KOPT-K1 (cell line): Measurements from ENCODE around the gene KSR1.

Experiments used
- H3K27ac ChIP-seq: fragments of 200-600 bp; sonication (generic); 2 replicates; pipeline ENCODE4 v1.5.1; 2016; ENCODE audit warnings: antibody characterized with exemption, mild to moderate bottlenecking, low read depth, low read length; ENCODE audit not compliant: poor library complexity, severe bottlenecking
- H3K36me3 ChIP-seq: fragments of 200-600 bp; sonication (generic); 2 replicates; pipeline ENCODE4 v1.5.1; 2017; ENCODE audit warnings: antibody characterized with exemption, mild to moderate bottlenecking, low read length, moderate library complexity; ENCODE audit not compliant: insufficient read depth
- H3K9me3 ChIP-seq: fragments of 200-600 bp; sonication (generic); 2 replicates; pipeline ENCODE4 v1.5.1; 2017; ENCODE audit warnings: antibody characterized with exemption, low read length, mild to moderate bottlenecking; ENCODE audit not compliant: insufficient read depth, poor library complexity, severe bottlenecking

KSR1 gene

DNA sequence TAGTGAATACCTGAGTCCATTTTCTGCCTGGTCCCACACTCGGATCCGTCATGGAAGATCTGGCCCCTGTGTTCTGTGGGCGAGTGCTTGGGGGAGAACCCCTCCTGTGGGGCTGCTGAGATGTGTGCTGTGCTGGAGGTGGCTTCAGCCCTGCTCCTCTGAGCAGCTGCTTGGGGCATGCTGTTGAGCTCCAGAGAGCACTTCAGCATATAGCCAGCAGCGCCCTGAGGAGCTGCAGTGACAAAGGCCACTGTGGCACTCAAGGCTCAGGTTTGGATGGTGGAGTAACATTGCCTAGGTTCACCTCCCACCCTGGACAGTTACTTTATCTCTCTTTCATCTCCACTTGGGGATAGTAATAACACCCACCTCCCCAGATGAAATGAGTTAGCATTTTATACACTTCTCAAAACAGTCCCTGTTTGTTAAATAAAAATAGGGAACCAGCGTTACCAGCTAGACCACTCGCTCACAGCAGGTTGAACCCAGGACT is 75.3 kb downstream of the KSR1 start:
- Histone ChIP-seq H3K27ac (no peak overlapping the region), H3K36me3 (no peaks in the 10 kb centered on the region), H3K9me3 (no peaks in the 10 kb centered on the region)

DNA sequence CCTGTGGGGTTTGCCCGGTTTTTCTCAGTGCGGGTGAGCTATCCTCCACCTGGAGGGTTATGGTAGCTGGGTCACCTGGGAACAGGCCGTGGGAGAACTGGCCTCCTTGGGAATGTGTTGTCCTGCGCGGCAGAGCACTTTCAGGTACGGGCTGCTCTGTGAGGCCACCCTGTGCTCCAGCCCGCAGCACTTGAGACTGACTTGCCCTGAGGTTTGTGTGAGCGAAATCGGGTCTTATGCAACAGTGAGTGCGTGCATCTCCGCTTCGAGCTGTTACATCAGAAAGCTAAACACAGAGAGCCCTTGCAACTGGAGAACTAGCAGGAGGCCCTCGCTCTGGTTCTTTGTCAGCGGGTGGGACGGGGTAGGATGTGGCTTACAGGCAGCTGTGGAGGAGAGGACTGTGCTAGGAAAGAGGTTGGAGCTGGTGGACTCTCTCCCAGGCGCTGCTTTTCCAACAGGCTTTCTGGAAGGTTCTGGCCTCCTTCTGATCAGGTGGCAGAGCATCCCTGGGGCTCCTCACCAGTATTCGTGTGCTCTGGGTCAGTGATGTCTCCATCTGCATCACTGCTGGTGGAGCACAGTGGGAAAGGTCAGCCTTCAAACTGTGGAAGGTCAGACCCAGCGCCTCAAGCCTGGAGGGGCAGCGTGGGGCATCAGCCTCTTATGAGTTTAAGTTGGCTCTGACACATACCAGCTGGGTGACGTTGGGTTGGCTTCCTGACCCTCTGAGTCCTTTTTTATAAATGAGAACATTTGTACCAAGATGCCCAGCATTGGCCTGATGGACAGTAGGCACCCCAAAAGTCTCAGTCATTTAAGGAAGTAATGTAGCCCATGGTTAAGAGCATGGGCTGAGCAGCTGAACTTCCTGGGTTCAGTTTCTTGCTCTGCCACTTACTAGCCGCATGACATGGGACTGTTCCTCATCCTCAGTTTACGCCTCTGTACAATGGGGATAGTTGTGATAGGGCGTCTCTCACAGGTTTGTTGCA is 76.3 kb downstream of the KSR1 start:
- Histone ChIP-seq H3K9me3 (no peaks in the 10 kb centered on the region), H3K36me3 (no peaks in the 10 kb centered on the region), H3K27ac (no peak overlapping the region)

DNA sequence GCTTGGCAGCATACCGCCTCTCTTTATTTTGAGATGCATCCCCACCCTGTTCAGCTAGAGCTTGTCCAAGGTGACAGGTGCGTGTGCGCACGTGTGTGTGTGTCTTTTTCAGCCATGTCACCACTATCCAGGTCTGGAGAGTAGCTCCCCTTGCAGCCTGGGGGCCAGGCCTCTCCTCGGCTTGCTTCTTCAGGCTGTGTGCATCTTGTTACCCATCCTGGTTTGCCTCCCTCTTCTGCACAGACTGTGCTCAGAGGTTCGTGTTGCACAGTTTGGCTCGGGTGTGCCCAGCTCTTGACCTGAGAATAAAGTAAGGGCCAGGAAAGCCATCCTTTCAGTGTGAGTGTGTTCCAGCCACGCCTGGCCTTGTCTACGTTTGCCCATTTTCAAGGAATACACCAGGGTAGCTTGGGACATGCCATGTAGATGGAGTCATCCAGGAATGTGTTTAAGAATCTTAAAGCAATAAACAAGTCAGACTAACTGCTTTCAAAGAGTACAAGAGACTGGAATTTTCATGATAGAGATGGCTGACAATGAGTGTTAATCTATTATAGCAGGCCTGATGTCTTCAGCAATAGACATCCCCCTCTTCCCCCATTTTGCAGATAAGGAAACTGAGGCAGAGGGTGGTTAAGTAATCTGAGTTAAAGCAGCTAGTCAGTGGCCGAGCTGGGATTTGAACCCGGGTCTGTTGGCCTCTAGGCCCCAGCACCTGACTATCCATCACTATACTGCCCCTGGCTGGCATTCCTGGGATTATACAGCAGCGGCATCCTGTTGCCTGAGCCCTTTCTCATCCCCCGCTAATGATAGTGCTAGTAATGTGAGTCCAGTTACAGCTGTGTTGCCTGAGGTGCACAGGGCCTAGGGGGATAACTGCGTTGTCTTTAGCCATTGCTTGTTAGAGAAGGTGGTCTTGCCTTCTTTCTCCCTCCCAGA is 77.9 kb downstream of the KSR1 start:
- H3K9me3 ChIP-seq = no peaks in the 10 kb centered on the region
- no peaks in the 10 kb centered on the region for H3K36me3 ChIP-seq
- H3K27ac ChIP-seq = no peak overlapping the region

DNA sequence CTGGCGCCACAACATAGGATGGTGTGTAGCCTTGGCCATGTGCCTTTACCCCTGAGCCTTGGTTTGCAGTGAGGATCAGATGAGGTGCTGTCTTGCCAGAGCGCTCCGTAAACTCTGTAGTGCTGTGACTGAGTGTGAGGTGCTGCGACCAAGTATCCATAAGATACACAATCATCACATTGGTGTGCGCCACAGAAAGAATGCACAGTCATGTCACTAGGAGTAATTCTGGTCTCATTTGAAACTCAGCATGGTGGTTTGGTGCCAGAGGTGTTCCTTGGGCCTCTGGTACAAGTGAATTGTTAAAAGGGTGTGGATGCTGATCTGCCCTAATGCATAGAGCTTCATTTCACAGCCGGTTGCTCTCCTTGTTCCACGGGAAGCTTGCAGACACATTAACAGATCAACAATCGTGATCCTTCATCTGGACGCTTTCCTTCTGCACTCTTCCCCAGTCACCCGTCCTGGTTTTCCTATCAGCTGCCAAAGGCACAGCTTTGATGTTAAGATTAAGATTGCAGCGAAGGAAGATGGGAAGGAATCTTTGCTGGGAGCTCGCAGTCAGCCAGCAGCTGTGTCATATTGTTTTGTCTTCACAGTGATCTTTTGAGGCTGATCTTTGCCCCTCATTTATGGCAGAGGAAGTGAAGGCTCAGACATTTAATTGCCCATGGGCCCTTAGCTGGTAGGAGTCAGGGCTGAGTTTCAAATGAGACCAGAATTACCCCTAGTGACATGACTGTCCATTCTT is 79.1 kb downstream of the KSR1 start:
- Histone ChIP-seq H3K36me3 (no peaks in the 10 kb centered on the region), H3K27ac (no peak overlapping the region), H3K9me3 (no peaks in the 10 kb centered on the region)

DNA sequence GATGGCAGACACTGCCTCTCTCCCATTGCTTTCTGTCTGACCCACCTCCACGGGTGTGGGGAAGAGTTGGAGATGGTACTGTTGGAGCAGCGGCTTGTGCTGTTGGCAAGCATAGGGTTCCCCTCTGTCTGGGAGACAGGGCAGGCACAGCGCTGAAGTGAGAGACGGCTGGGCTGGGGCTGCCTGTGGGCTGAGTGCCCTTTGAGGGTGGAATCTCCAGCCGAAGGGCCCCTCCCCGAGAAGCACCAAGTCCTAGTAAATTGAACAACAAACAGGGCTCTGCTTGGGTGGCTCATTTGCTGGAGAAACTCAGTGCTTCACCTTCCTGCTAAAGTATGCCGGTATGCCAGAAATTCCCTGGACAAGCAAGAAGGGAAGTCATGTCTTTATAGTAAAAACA is 79.7 kb downstream of the KSR1 start:
- H3K27ac ChIP-seq = no peak overlapping the region
- H3K9me3 ChIP-seq = no peaks in the 10 kb centered on the region
- H3K36me3 ChIP-seq = no peaks in the 10 kb centered on the region

DNA sequence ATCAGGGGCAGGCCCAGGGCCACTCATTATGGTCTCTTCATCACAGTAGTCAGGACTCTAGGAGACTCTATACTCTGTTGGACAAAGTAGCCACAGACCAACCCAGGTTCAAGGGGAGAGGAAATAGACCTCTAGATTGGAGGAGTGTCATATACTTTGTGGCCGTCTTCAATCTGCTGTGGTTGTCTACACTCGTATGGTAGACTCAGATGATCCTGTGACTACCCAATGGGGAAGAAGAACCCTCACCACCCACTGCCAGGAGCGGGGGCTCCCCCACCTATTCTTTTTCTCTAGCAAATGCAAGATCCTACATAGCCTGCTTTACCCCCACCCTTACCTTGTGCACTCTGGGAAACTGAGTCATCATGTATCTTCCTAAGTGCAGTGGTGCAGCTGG is 80.5 kb downstream of the KSR1 start:
- H3K9me3 ChIP-seq = no peaks in the 10 kb centered on the region
- no peak overlapping the region for H3K27ac ChIP-seq
- H3K36me3 ChIP-seq = no peaks in the 10 kb centered on the region

DNA sequence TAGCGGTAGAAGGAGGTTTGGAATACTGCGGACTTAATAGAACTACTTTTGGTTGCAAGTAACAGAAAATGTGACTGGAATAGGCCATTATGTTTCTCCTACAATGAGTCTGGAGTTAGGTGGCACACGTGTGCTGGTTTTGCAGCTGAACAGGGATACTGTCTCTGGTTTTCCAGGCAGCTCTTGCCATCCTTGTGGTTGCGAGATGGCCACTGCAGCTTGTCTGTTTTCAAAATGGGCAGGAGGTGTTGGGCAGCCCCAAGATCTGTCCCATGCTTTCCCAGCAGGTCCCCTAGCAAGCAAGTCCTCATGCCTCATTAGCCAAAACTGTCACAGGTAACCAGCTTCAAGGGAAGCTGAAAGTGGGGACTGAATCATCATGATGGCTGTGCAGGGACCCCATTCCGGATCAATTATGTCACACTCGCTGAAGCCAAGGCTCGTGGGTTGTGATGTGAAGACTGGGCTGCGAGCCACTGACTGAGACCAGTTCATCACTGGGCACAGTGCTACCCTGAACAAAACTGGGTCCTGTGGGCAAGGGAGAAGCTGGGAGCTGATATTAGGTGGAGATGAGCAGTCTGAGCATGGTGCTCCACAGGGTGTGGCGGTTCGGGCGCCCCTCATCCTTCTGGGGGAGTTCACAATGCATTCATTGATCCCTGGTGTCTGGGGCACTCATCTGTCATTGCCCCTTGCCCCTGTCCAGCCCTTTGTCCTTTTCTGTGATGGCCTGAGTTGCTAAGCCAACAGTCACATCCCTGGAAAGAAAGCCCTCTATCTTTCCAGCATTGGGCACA is 82.1 kb downstream of the KSR1 start:
- H3K36me3 ChIP-seq = no peaks in the 10 kb centered on the region
- H3K9me3 ChIP-seq = no peaks in the 10 kb centered on the region
- H3K27ac ChIP-seq = no peak overlapping the region

DNA sequence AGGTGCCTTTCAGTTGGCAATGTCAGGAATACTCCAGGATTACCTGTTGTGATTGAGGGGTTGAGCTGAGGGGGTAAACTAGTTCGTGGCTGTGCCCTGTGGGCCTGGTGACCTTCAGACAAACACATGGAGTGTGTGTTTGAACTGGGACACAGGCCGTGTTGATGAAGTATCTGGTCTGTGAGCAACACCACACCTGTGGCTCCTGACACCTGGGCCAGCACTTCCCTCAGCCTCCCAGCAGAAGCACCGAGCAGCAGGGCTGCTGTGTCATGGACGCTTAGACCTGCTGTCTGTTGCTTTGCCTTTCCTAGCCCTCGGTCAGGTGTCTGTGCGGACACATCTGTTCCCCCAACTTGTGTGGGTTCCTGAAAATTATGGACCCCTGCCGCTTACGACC is 82.9 kb downstream of the KSR1 start:
- no peak overlapping the region for H3K27ac ChIP-seq
- H3K9me3 ChIP-seq = no peaks in the 10 kb centered on the region
- no peaks in the 10 kb centered on the region for H3K36me3 ChIP-seq

DNA sequence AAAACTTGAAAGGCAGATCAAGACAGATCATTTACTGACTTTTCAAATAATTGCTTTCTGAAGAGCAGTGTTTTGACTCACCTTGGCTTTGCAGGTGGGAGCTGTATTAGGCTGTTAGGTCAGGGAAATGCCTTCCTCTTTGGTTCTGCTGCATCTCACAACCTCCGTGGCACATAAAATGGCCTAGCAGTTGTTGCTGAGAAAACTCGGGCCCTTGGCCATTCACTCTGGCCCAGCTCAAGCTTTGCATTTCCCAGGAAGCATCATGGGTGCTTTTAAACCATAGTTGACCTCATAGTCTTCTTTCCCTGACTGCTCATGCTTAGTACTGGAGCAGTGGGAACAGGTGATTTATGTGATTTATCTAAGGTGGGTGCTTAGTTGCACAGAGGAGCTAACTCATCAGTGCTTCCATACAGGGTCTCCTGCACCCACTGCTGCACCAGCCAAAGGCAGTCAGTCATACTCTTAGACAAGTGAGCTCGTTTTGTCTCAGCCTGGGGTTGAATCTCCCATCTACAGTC is 83.6 kb downstream of the KSR1 start:
- no peaks in the 10 kb centered on the region for H3K9me3 ChIP-seq
- H3K27ac ChIP-seq = no peak overlapping the region
- H3K36me3 ChIP-seq = no peaks in the 10 kb centered on the region

DNA sequence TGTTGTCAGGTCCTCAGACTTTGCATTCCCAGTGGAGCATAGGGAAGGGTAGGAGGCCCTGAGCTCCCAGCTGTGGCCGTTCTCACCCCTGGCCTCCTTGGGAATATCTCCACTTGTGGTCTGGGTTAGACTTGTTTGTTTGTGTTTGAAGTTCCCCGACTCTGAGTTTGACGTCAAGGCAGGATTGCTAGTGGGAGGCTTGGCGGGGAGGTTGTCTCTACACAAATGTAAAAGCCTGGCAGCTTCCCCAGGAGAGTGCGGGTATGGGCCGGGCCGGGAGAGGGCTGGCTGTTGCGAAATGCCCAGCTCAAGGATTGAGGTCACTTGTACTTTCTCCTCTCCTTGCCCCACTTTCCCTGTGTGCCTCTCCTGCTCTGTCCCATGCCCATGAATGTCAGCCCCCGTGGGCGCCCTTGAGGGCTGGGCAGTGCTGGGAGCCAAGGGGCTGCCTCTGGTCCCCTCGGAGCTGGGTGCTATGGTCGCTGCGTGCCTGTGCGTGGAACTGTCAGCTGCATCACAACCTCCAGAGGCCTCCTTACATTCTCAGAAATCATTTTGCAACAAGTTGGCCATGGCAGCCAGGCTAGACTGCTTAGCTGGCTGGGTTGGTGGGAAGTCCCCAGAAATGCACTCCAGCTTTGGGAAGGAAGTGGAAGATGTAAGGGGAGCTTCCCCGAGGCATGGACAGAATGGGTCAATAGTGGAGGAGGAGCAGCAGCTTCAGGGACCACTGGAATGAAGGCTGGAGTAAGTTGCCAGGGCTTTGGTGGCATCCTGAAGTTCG is 84.3 kb downstream of the KSR1 start:
- H3K27ac ChIP-seq = no peak overlapping the region
- H3K36me3 ChIP-seq = no peaks in the 10 kb centered on the region
- H3K9me3 ChIP-seq = no peaks in the 10 kb centered on the region

DNA sequence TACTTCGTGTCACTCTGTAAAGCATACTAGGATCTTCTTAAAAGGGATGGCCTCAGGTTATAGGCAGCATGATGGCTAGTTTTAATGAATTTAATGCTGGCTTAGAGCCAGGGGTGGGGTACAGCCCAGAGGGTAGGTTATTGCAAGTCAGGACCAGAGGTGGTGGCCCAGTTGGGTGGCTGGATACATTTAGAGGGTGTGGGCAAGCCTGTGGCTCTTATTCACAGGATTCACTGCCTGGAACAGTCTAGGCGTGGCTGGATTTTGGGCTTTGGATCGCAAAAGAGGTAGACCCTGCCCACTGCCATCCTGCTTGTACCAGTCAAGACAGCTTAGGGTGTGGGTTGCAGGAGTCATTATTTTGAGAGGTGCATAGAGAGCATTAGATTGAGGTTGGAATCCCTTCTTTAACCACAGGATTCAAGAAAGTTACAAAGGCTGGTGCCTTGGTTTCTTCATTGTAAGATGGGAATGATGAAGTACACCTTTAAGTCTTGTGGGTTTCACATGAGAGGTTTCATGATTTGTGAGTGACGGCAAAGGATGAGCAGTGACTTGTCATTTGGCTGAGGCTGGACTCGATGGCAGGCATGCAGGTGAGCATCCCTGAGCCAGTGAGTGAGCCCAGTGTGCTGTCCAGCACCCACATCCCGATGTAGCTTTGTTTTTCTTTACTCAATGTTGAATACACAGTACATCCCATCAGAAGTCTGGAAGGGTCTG is 85.2 kb downstream of the KSR1 start:
- Histone ChIP-seq H3K36me3 (no peaks in the 10 kb centered on the region), H3K9me3 (no peaks in the 10 kb centered on the region), H3K27ac (no peak overlapping the region)

DNA sequence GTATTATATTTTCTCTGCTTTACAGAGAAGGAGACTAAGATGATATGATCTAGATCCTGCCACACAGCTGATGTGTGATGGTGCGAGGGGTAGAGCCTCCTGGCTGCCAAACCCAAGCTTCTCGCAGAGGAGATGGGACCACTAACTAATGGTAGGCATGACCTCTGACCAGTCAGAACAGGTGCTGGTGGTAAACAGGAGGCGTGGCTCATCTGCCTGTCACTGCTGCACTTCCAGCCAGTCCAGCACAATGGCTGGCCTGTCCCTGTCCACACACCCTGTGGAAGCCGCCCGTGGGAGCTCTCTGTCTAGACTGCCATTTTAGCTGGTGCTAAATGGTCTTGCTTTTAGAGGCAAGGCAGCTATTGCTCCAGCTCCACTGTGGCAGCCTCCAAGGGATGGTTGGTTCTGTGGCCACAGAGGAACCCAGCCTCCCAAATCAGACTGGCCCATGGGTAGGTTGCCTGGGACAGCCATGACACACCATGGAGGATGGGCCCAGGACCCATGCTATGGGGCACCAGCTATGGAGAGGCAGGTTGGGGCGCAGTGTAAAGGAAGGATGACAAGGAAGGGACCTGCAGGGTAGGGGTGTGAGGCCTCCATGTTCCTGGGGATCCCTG is 86.7 kb downstream of the KSR1 start:
- no peaks in the 10 kb centered on the region for H3K36me3 ChIP-seq
- H3K9me3 ChIP-seq = no peaks in the 10 kb centered on the region
- no peak overlapping the region for H3K27ac ChIP-seq
